A673 (cell line): ENCODE results near the gene SYDE1. TPM values are rescaled to one million over a fixed set of nuclear protein-coding genes. Genes with fewer than 3 reads are reported as not detected.

Source experiments
- BruUV-seq: library from RNA; stranded (reverse); fragments of 400-500 nt; replicated peaks from 2 replicates; lab custom pipeline; 2021; lab: Mats Ljungman, UMichigan
- CTCF ChIA-PET: fragments of 300-600 bp; sonication (Branson Sonifier 250); formaldehyde crosslinking; loops from one replicate; lab custom pipeline; 2022; ENCODE audit warnings: antibody characterized with exemption; lab: Charles Lee
- POLR2A ChIA-PET: fragments of 300-600 bp; sonication (Branson Sonifier 250); formaldehyde crosslinking; loops from one replicate; lab custom pipeline; 2022; ENCODE audit warnings: antibody characterized with exemption; ENCODE audit not compliant: low non-redundant PET; lab: Charles Lee
- DNase-seq: peaks from one replicate; pipeline ENCODE4 v3.0.0-alpha.2; 2015; ENCODE audit warnings: low spot score
- H3K27ac ChIP-seq: fragments of 200-600 bp; sonication (generic); 2 replicates; pipeline ENCODE4 v1.5.1; 2016; ENCODE audit warnings: mixed run types, low read depth, mild to moderate bottlenecking, mixed read lengths, antibody characterized with exemption, low read length; ENCODE audit not compliant: poor library complexity, severe bottlenecking
- H3K27me3 ChIP-seq: fragments of 200-600 bp; sonication (generic); replicated peaks from 2 replicates; pipeline ENCODE4 v1.6.1; 2017; ENCODE audit warnings: mixed run types, low read depth, mild to moderate bottlenecking, mixed read lengths, antibody characterized with exemption, low read length; ENCODE audit not compliant: insufficient read depth, poor library complexity
- H3K36me3 ChIP-seq: fragments of 200-600 bp; sonication (generic); 2 replicates; pipeline ENCODE4 v1.6.1; 2016; ENCODE audit warnings: mixed run types, mild to moderate bottlenecking, mixed read lengths, antibody characterized with exemption, low read length; ENCODE audit not compliant: insufficient read depth, poor library complexity, severe bottlenecking
- H3K4me1 ChIP-seq: fragments of 200-600 bp; sonication (generic); 2 replicates; pipeline ENCODE4 v1.6.1; 2017; ENCODE audit warnings: mixed run types, mild to moderate bottlenecking, mixed read lengths, antibody characterized with exemption, low read length; ENCODE audit not compliant: insufficient read depth, poor library complexity, severe bottlenecking
- H3K4me3 ChIP-seq: fragments of 200-600 bp; sonication (generic); 2 replicates; pipeline ENCODE4 v1.5.1; 2016; ENCODE audit warnings: low read depth, mixed run types, mild to moderate bottlenecking, mixed read lengths, low read length; ENCODE audit not compliant: poor library complexity, severe bottlenecking
- H3K9me3 ChIP-seq: fragments of 200-600 bp; sonication (generic); 2 replicates; pipeline ENCODE4 v1.6.1; 2016; ENCODE audit warnings: mixed run types, low read depth, mild to moderate bottlenecking, mixed read lengths, antibody characterized with exemption, low read length; ENCODE audit not compliant: poor library complexity, severe bottlenecking
- CTCF ChIP-seq: fragments of 300-800, 200-600 bp; sonication (generic); conservative IDR thresholded peaks from 2 replicates; pipeline ENCODE4 v1.5.1; 2017; ENCODE audit warnings: low read depth, mild to moderate bottlenecking, antibody characterized with exemption, low read length, moderate library complexity, mixed read lengths
- EZH2 ChIP-seq: fragments of 200-600 bp; sonication (generic); IDR thresholded peaks from 2 replicates; pipeline ENCODE4 v1.6.1; 2017; ENCODE audit warnings: borderline replicate concordance, low read depth, mild to moderate bottlenecking, mixed read lengths, antibody characterized with exemption, low read length; ENCODE audit not compliant: poor library complexity, severe bottlenecking
- intact Hi-C: fragments of 100-400 bp; cut with micrococcal nuclease; formaldehyde crosslinking; loops from one replicate; pipeline ENCODE4 v1.10.0; 2022; ENCODE audit not compliant: unreplicated experiment
- total RNA-seq: library from RNA; stranded (reverse); gene quantifications from 2 replicates; pipeline ENCODE4 v1.2.3, GENCODE V29; 2021

The SYDE1 gene
- total RNA-seq, 1 experiment from 2014 or later = 32.3 TPM

- Histone ChIP-seq H3K27ac (no peak overlapping the region), H3K27me3 (no peaks in the 10 kb centered on the region), H3K9me3 (peaks cover 7% of the 10 kb centered on the region), H3K4me1 (no peaks in the 10 kb centered on the region), H3K4me3 (no peak overlapping the region), H3K36me3 (no peaks in the 10 kb centered on the region)
- intact Hi-C loops = no loop called here
- POLR2A ChIA-PET = no interaction called here
- DNase-seq = no peak
- TF ChIP-seq CTCF = no peak
- TF ChIP-seq EZH2 = no peak
- CTCF ChIA-PET = no interaction called here
- BruUV-seq = no TSS peak
Measured at GRCh38 chr19:15155296-15155695, 48.1 kb downstream of the SYDE1 start.

- no peaks in the 10 kb centered on the region for H3K4me1 ChIP-seq
- TF ChIP-seq EZH2 (no peak), CTCF (no peak)
- POLR2A ChIA-PET = no interaction called here
- CTCF ChIA-PET = no interaction called here
- H3K9me3 ChIP-seq = peaks cover 7% of the 10 kb centered on the region
- intact Hi-C loops = no loop called here
- no peaks in the 10 kb centered on the region for H3K36me3 ChIP-seq
- H3K4me3 ChIP-seq = no peak overlapping the region
- H3K27ac ChIP-seq = no peak overlapping the region
- no peaks in the 10 kb centered on the region for H3K27me3 ChIP-seq
- BruUV-seq = no TSS peak
- DNase-seq = no peak
Measured at GRCh38 chr19:15156391-15156790, 49.2 kb downstream of the SYDE1 start.

- intact Hi-C loops = no loop called here
- Histone ChIP-seq H3K27me3 (no peaks in the 10 kb centered on the region), H3K9me3 (peaks cover 7% of the 10 kb centered on the region), H3K4me3 (no peak overlapping the region), H3K36me3 (peaks cover 8% of the 10 kb centered on the region), H3K27ac (no peak overlapping the region), H3K4me1 (no peaks in the 10 kb centered on the region)
- TF ChIP-seq EZH2 (no peak), CTCF (no peak)
- CTCF ChIA-PET = no interaction called here
- POLR2A ChIA-PET = no interaction called here
- DNase-seq = no peak
- no TSS peak for BruUV-seq
Measured at GRCh38 chr19:15159251-15159650, 52.0 kb downstream of the SYDE1 start.
